ENCODE data around the gene WDR31. TPM values are rescaled to one million over a fixed set of nuclear protein-coding genes. Genes with fewer than 3 reads are reported as not detected.
A peak's percentile ranks its signal among the peaks of the same experiment; 100 is the strongest.

Gene WDR31
- total RNA-seq, 1 donor from 2014 or later = 1.7 TPM

GRCh38 chr9:113343732-113344231 is 3.7 kb upstream of the WDR31 start:
- DNase-seq (ENCODE audit: low spot score) = no peak
- peaks cover 27% of the 10 kb centered on the region for H3K4me1 Mint-ChIP-seq (ENCODE audit: low read depth)
- H3K27me3 Mint-ChIP-seq (ENCODE audit: low read depth) = peaks cover 2% of the 10 kb centered on the region
- H3K27ac Mint-ChIP-seq (ENCODE audit: unreplicated experiment) = peak overlapping the region; percentile 92
- TF ChIP-seq, protein P1, sequence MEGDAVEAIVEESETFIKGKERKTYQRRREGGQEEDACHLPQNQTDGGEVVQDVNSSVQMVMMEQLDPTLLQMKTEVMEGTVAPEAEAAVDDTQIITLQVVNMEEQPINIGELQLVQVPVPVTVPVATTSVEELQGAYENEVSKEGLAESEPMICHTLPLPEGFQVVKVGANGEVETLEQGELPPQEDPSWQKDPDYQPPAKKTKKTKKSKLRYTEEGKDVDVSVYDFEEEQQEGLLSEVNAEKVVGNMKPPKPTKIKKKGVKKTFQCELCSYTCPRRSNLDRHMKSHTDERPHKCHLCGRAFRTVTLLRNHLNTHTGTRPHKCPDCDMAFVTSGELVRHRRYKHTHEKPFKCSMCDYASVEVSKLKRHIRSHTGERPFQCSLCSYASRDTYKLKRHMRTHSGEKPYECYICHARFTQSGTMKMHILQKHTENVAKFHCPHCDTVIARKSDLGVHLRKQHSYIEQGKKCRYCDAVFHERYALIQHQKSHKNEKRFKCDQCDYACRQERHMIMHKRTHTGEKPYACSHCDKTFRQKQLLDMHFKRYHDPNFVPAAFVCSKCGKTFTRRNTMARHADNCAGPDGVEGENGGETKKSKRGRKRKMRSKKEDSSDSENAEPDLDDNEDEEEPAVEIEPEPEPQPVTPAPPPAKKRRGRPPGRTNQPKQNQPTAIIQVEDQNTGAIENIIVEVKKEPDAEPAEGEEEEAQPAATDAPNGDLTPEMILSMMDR (IDR thresholded peaks at IDR 0.05) = no peak
- H3K9me3 Mint-ChIP-seq (ENCODE audit: low read depth) = no peaks in the 10 kb centered on the region
- H3K4me3 Mint-ChIP-seq (ENCODE audit: unreplicated experiment) = no peak overlapping the region
- H3K36me3 Mint-ChIP-seq (ENCODE audit: low read depth) = no peaks in the 10 kb centered on the region

GRCh38 chr9:113341712-113342410 is 1.8 kb upstream of the WDR31 start:
- no peak overlapping the region for H3K27ac Mint-ChIP-seq (ENCODE audit: unreplicated experiment)
- TF ChIP-seq, protein P1 (IDR thresholded peaks at IDR 0.05) = no peak
- no peaks in the 10 kb centered on the region for H3K9me3 Mint-ChIP-seq (ENCODE audit: low read depth)
- no peak for DNase-seq (ENCODE audit: low spot score)
- no peak overlapping the region for H3K4me3 Mint-ChIP-seq (ENCODE audit: unreplicated experiment)
- no peaks in the 10 kb centered on the region for H3K27me3 Mint-ChIP-seq (ENCODE audit: low read depth)
- H3K4me1 Mint-ChIP-seq (ENCODE audit: low read depth) = peaks cover 27% of the 10 kb centered on the region
- H3K36me3 Mint-ChIP-seq (ENCODE audit: low read depth) = no peaks in the 10 kb centered on the region

DNA sequence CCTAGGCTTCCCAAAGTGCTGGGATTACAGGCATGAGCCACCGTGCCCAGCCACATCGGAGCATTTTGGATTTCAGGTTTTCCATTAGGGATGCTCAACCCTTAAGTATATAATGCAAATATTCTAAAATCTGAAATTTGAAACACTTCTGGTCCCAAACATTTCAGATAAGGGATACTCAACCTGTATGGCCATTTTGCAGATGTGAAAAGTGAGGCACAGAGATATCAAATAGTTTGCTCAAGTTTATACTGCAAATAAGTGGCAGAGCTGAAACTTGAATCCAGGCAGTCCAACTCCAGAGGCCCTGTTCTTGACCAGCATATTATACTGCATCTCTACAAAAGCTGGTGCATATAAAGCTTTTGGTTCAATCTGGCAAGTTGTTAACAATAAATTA is 2.4 kb downstream of the WDR31 start:
- DNase-seq (ENCODE audit: low spot score) = no peak
- TF ChIP-seq, protein P1 (IDR thresholded peaks at IDR 0.05) = no peak
- H3K9me3 Mint-ChIP-seq (ENCODE audit: low read depth) = no peaks in the 10 kb centered on the region
- no peaks in the 10 kb centered on the region for H3K27me3 Mint-ChIP-seq (ENCODE audit: low read depth)
- no peak overlapping the region for H3K27ac Mint-ChIP-seq (ENCODE audit: unreplicated experiment)
- no peaks in the 10 kb centered on the region for H3K36me3 Mint-ChIP-seq (ENCODE audit: low read depth)
- no peak overlapping the region for H3K4me3 Mint-ChIP-seq (ENCODE audit: unreplicated experiment)
- peaks cover 14% of the 10 kb centered on the region for H3K4me1 Mint-ChIP-seq (ENCODE audit: low read depth)

GRCh38 chr9:113331780-113332179 is 8.3 kb downstream of the WDR31 start:
- H3K9me3 Mint-ChIP-seq (ENCODE audit: low read depth) = no peaks in the 10 kb centered on the region
- H3K36me3 Mint-ChIP-seq (ENCODE audit: low read depth) = peaks cover 1% of the 10 kb centered on the region
- no peak overlapping the region for H3K27ac Mint-ChIP-seq (ENCODE audit: unreplicated experiment)
- H3K4me3 Mint-ChIP-seq (ENCODE audit: unreplicated experiment) = no peak overlapping the region
- DNase-seq (ENCODE audit: low spot score) = no peak
- TF ChIP-seq, protein P1 (IDR thresholded peaks at IDR 0.05) = no peak
- H3K4me1 Mint-ChIP-seq (ENCODE audit: low read depth) = no peaks in the 10 kb centered on the region
- no peaks in the 10 kb centered on the region for H3K27me3 Mint-ChIP-seq (ENCODE audit: low read depth)

- Mint-ChIP-seq H3K4me1 (ENCODE audit: low read depth) (no peaks in the 10 kb centered on the region), H3K27ac (ENCODE audit: unreplicated experiment) (no peak overlapping the region), H3K36me3 (ENCODE audit: low read depth) (peaks cover 3% of the 10 kb centered on the region), H3K4me3 (ENCODE audit: unreplicated experiment) (no peak overlapping the region), H3K9me3 (ENCODE audit: low read depth) (no peaks in the 10 kb centered on the region), H3K27me3 (ENCODE audit: low read depth) (no peaks in the 10 kb centered on the region)
- DNase-seq (ENCODE audit: low spot score) = no peak
- TF ChIP-seq, protein P1 (IDR thresholded peaks at IDR 0.05) = no peak
Observed at GRCh38 chr9:113328045-113328782, 11.9 kb downstream of the WDR31 start.

Data from chondrocyte (in vitro differentiated cells).